Loucy (cell line): ENCODE data around the gene XCL1.

Experiments
- H2AFZ ChIP-seq: fragments of 200-600 bp; sonication (generic); 2 replicates; pipeline ENCODE4 v1.6.0; 2016; ENCODE audit warnings: antibody characterized with exemption, mild to moderate bottlenecking, low read length, moderate library complexity
- H3F3A ChIP-seq: fragments of 200-600 bp; 2 replicates; pipeline ENCODE4 v1.6.0; 2016; ENCODE audit warnings: antibody characterized with exemption, low read depth, mild to moderate bottlenecking
- H3K27me3 ChIP-seq: fragments of 200-600 bp; sonication (generic); 2 replicates; pipeline ENCODE4 v1.6.1; 2014; ENCODE audit warnings: low read length, mild to moderate bottlenecking; ENCODE audit not compliant: insufficient read depth, poor library complexity, severe bottlenecking
- H3K36me3 ChIP-seq: fragments of 200-600 bp; sonication (generic); 2 replicates; pipeline ENCODE4 v1.6.1; 2016; ENCODE audit warnings: low read length; ENCODE audit not compliant: insufficient read depth
- H3K4me1 ChIP-seq: fragments of 200-600 bp; sonication (generic); 2 replicates; pipeline ENCODE4 v1.5.1; 2014; ENCODE audit warnings: low read length, mild to moderate bottlenecking; ENCODE audit not compliant: insufficient read depth, poor library complexity, severe bottlenecking
- H3K4me2 ChIP-seq: fragments of 200-600 bp; sonication (generic); 2 replicates; pipeline ENCODE4 v1.6.0; 2014; ENCODE audit warnings: antibody characterized with exemption, low read length, low read depth, mild to moderate bottlenecking; ENCODE audit not compliant: poor library complexity, severe bottlenecking
- H3K4me3 ChIP-seq: fragments of 200-600 bp; sonication (generic); 2 replicates; pipeline ENCODE4 v1.5.1; 2014; ENCODE audit warnings: low read length, mild to moderate bottlenecking, mixed read lengths; ENCODE audit not compliant: poor library complexity, severe bottlenecking
- H3K79me2 ChIP-seq: fragments of 200-600 bp; sonication (generic); 2 replicates; pipeline ENCODE4 v1.6.1; 2014; ENCODE audit warnings: low read length; ENCODE audit not compliant: insufficient read depth
- H3K9ac ChIP-seq: fragments of 200-600 bp; sonication (generic); 2 replicates; pipeline ENCODE4 v1.6.0; 2014; ENCODE audit warnings: mild to moderate bottlenecking, low read depth, low read length, moderate library complexity; ENCODE audit not compliant: poor library complexity, severe bottlenecking
- H3K9me2 ChIP-seq: fragments of 200-600 bp; sonication (generic); replicated peaks from 2 replicates; pipeline ENCODE4 v1.6.1; 2016; ENCODE audit warnings: low read depth, low read length, mixed read lengths
- H3K9me3 ChIP-seq: fragments of 200-600 bp; sonication (generic); 2 replicates; pipeline ENCODE4 v1.6.1; 2014; ENCODE audit warnings: mild to moderate bottlenecking, antibody characterized with exemption, low read length, low read depth; ENCODE audit not compliant: insufficient read depth
- H4K20me1 ChIP-seq: fragments of 200-600 bp; sonication (generic); 2 replicates; pipeline ENCODE4 v1.6.0; 2014; ENCODE audit warnings: antibody characterized with exemption, low read length, mild to moderate bottlenecking; ENCODE audit not compliant: insufficient read depth, poor library complexity, severe bottlenecking
- CTCF ChIP-seq: fragments of 200-600 bp; sonication (generic); conservative IDR thresholded peaks from 2 replicates; pipeline ENCODE4 v1.5.1; 2014; ENCODE audit warnings: mild to moderate bottlenecking, antibody characterized with exemption, low read length
- EZH2phosphoT487 ChIP-seq: fragments of 200-600 bp; IDR thresholded peaks from 2 replicates; pipeline ENCODE4 v1.6.1; 2018; ENCODE audit warnings: antibody characterized with exemption, mild to moderate bottlenecking, moderate library complexity, borderline replicate concordance

The XCL1 gene

GRCh38 chr1:168615965-168616364 is 39.6 kb downstream of the XCL1 start:
- H2AFZ ChIP-seq: no peak overlapping the region
- no peaks in the 10 kb centered on the region for H3K9me2 ChIP-seq
- H3K4me2 ChIP-seq: no peak overlapping the region
- no peak overlapping the region for H3K4me3 ChIP-seq
- TF ChIP-seq CTCF (no peak), EZH2phosphoT487 (no peak)
- H3K9me3 ChIP-seq: no peaks in the 10 kb centered on the region
- no peaks in the 10 kb centered on the region for H3K79me2 ChIP-seq
- no peaks in the 10 kb centered on the region for H4K20me1 ChIP-seq
- no peaks in the 10 kb centered on the region for H3F3A ChIP-seq
- no peaks in the 10 kb centered on the region for H3K36me3 ChIP-seq
- H3K4me1 ChIP-seq: no peaks in the 10 kb centered on the region
- H3K27me3 ChIP-seq: no peaks in the 10 kb centered on the region
- H3K9ac ChIP-seq: no peak overlapping the region

- no peaks in the 10 kb centered on the region for H4K20me1 ChIP-seq
- H3F3A ChIP-seq: no peaks in the 10 kb centered on the region
- H3K27me3 ChIP-seq: no peaks in the 10 kb centered on the region
- no peak for TF ChIP-seq CTCF
- TF ChIP-seq EZH2phosphoT487: no peak
- H3K4me3 ChIP-seq: no peak overlapping the region
- no peaks in the 10 kb centered on the region for H3K4me1 ChIP-seq
- no peak overlapping the region for H3K4me2 ChIP-seq
- H3K9me3 ChIP-seq: no peaks in the 10 kb centered on the region
- H3K9me2 ChIP-seq: no peaks in the 10 kb centered on the region
- H3K9ac ChIP-seq: no peak overlapping the region
- H3K79me2 ChIP-seq: no peaks in the 10 kb centered on the region
- H3K36me3 ChIP-seq: no peaks in the 10 kb centered on the region
- no peak overlapping the region for H2AFZ ChIP-seq
Measured at GRCh38 chr1:168617974-168618750, 41.8 kb downstream of the XCL1 start.

GRCh38 chr1:168618886-168619285 is 42.5 kb downstream of the XCL1 start:
- no peaks in the 10 kb centered on the region for H3K27me3 ChIP-seq
- H3K4me3 ChIP-seq: no peak overlapping the region
- H4K20me1 ChIP-seq: no peaks in the 10 kb centered on the region
- no peak overlapping the region for H3K4me2 ChIP-seq
- no peaks in the 10 kb centered on the region for H3K79me2 ChIP-seq
- no peaks in the 10 kb centered on the region for H3K36me3 ChIP-seq
- no peaks in the 10 kb centered on the region for H3K4me1 ChIP-seq
- H3F3A ChIP-seq: no peaks in the 10 kb centered on the region
- H3K9ac ChIP-seq: no peak overlapping the region
- TF ChIP-seq CTCF (no peak), EZH2phosphoT487 (no peak)
- no peak overlapping the region for H2AFZ ChIP-seq
- H3K9me2 ChIP-seq: no peaks in the 10 kb centered on the region
- no peaks in the 10 kb centered on the region for H3K9me3 ChIP-seq
